IPS-NIHi7 (cell line): Measurements from ENCODE around the gene MEGF11.
A peak's percentile ranks its signal among the peaks of the same experiment; 100 is the strongest.
"Not testable (repeated sequence)": the region's sequence is repeated elsewhere in the genome, so short reads cannot be mapped to it uniquely, and the experiment has no call there.

Source experiments
- DNase-seq: peaks from one replicate; pipeline ENCODE4 v3.0.0; 2012; ENCODE audit warnings: mixed read lengths; ENCODE audit errors: extremely low spot score

Gene MEGF11

GRCh38 chr15:65893060-65893459 is 360.5 kb downstream of the MEGF11 start:
- no peak for DNase-seq

GRCh38 chr15:65888981-65889380 is 364.6 kb downstream of the MEGF11 start:
- no peak for DNase-seq

GRCh38 chr15:65887565-65887964 is 366.0 kb downstream of the MEGF11 start:
- no peak for DNase-seq

- DNase-seq, result no peak
Observed at GRCh38 chr15:65885668-65886218, 367.8 kb downstream of the MEGF11 start.

- DNase-seq, result no peak
Observed at GRCh38 chr15:65884511-65884910, 369.0 kb downstream of the MEGF11 start.

GRCh38 chr15:65883571-65883970 is 370.0 kb downstream of the MEGF11 start:
- DNase-seq, result no peak

- no peak for DNase-seq
Observed at GRCh38 chr15:65881766-65882434, 371.6 kb downstream of the MEGF11 start.

- no peak for DNase-seq
Observed at GRCh38 chr15:65877749-65878148, 375.8 kb downstream of the MEGF11 start.

- DNase-seq, result no peak
Observed at GRCh38 chr15:65875458-65875857, 378.1 kb downstream of the MEGF11 start.

GRCh38 chr15:65873256-65873655 is 380.3 kb downstream of the MEGF11 start:
- DNase-seq, result no peak

GRCh38 chr15:65872596-65872995 is 381.0 kb downstream of the MEGF11 start:
- DNase-seq, result not testable (repeated sequence)

- DNase-seq, result not testable (repeated sequence)
Observed at GRCh38 chr15:65871886-65872285, 381.7 kb downstream of the MEGF11 start.

- peak; percentile 18 for DNase-seq
Observed at GRCh38 chr15:65870889-65871533, 382.5 kb downstream of the MEGF11 start.

GRCh38 chr15:65869954-65870871 is 383.3 kb downstream of the MEGF11 start:
- DNase-seq, result peak; percentile 32

- DNase-seq, result peak; percentile 96
Observed at GRCh38 chr15:65869126-65869953, 384.2 kb downstream of the MEGF11 start, which contains the start of gene RAB11A. Gene RAB11A (plus strand): TSS chr15:65869491. CDS start chr15:65869586, 95 bp downstream.

- DNase-seq, result peak; percentile 8
Observed at GRCh38 chr15:65868546-65869125, 384.9 kb downstream of the MEGF11 start.

GRCh38 chr15:65867933-65868332 is 385.6 kb downstream of the MEGF11 start:
- not testable (repeated sequence) for DNase-seq

- no peak for DNase-seq
Observed at GRCh38 chr15:65867244-65867643, 386.3 kb downstream of the MEGF11 start.

GRCh38 chr15:65863106-65863505 is 390.4 kb downstream of the MEGF11 start:
- no peak for DNase-seq

GRCh38 chr15:65862682-65863081 is 390.9 kb downstream of the MEGF11 start:
- DNase-seq, result peak; percentile 82
